ENCODE measurements around the gene PFKM. TPM values are rescaled to one million over a fixed set of nuclear protein-coding genes. Genes with fewer than 3 reads are reported as not detected.

The PFKM gene
- total RNA-seq, 1 donor from 2014 or later, result 132 TPM

GRCh38 chr12:48157889-48158370 lies 38.8 kb downstream of the PFKM start:
- Mint-ChIP-seq H3K9me3 (no peaks in the 10 kb centered on the region), H3K36me3 (ENCODE audit: low read depth) (no peaks in the 10 kb centered on the region), H3K4me1 (peaks cover 19% of the 10 kb centered on the region), H3K4me3 (peak overlapping the region; percentile 99), H3K27me3 (ENCODE audit: low read depth) (no peaks in the 10 kb centered on the region), H3K27ac (ENCODE audit: unreplicated experiment) (peak overlapping the region; percentile 85)
- peak; percentile 34 for TF ChIP-seq CTCF (conservative IDR thresholded peaks at IDR 0.05)
- no peak for DNase-seq (ENCODE audit: low read depth, low spot score)

DNA sequence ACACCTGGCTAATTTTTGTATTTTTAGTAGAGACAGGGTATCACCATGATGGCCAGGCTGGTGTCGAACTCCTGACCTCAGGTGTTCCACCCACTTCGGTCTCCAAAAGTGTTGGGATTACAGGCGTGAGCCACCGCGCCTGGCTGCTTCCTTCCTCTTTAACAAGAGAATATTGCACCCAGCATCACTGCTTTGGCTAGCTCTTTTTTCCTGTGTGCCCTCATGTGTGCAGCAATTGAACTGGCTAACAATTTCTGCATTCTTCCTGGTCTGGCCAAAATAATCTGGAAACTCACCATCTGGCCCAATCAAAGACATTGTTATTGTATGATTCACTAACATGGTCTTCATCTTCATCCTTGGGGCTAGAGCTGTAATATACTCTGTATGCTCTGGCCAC lies 40.9 kb downstream of the PFKM start:
- Mint-ChIP-seq H3K27ac (ENCODE audit: unreplicated experiment) (no peak overlapping the region), H3K4me1 (peaks cover 29% of the 10 kb centered on the region)
- TF ChIP-seq CTCF (conservative IDR thresholded peaks at IDR 0.05), result no peak

DNA sequence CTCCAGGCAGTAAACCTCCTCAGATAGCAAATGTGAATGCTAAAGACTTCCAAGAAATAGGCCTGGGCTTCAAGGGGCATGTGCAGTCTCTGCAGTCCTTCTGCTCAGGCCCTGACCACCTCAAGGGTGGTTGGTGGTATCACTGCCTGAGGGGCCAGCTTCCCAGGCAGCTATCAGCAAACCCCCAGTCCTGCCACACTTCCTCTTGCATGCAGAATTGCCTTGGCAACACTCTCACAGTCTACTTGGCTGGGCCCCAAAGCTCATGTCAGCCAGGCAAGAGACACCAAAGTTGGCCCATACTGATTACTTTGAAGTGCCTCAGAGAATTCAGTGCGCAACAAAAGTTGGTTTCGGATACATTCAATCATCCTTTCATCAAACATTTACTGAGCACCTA lies 41.6 kb downstream of the PFKM start:
- Mint-ChIP-seq H3K4me1 (peaks cover 30% of the 10 kb centered on the region), H3K36me3 (ENCODE audit: low read depth) (no peaks in the 10 kb centered on the region), H3K27ac (ENCODE audit: unreplicated experiment) (no peak overlapping the region), H3K4me3 (no peak overlapping the region), H3K27me3 (ENCODE audit: low read depth) (no peaks in the 10 kb centered on the region), H3K9me3 (no peaks in the 10 kb centered on the region)
- no peak for DNase-seq (ENCODE audit: low read depth, low spot score)
- no peak for TF ChIP-seq CTCF (conservative IDR thresholded peaks at IDR 0.05)

More for the DNA sequence above, 40.9 kb downstream of the PFKM start:
- Mint-ChIP-seq H3K9me3 (no peaks in the 10 kb centered on the region), H3K4me3 (no peak overlapping the region), H3K27me3 (ENCODE audit: low read depth) (no peaks in the 10 kb centered on the region), H3K36me3 (ENCODE audit: low read depth) (no peaks in the 10 kb centered on the region)
- DNase-seq (ENCODE audit: low read depth, low spot score), result no peak

- no peak overlapping the region for H3K4me3 Mint-ChIP-seq
- H3K9me3 Mint-ChIP-seq, result no peaks in the 10 kb centered on the region
- no peaks in the 10 kb centered on the region for H3K27me3 Mint-ChIP-seq (ENCODE audit: low read depth)
- peaks cover 12% of the 10 kb centered on the region for H3K4me1 Mint-ChIP-seq
- no peaks in the 10 kb centered on the region for H3K36me3 Mint-ChIP-seq (ENCODE audit: low read depth)
- no peak for TF ChIP-seq CTCF (conservative IDR thresholded peaks at IDR 0.05)
- no peak overlapping the region for H3K27ac Mint-ChIP-seq (ENCODE audit: unreplicated experiment)
- no peak for DNase-seq (ENCODE audit: low read depth, low spot score)
Measured at GRCh38 chr12:48163150-48163747, 44.1 kb downstream of the PFKM start.

- Mint-ChIP-seq H3K4me1 (peaks cover 12% of the 10 kb centered on the region), H3K27ac (ENCODE audit: unreplicated experiment) (no peak overlapping the region), H3K4me3 (no peak overlapping the region), H3K9me3 (no peaks in the 10 kb centered on the region), H3K27me3 (ENCODE audit: low read depth) (no peaks in the 10 kb centered on the region), H3K36me3 (ENCODE audit: low read depth) (no peaks in the 10 kb centered on the region)
- no peak for DNase-seq (ENCODE audit: low read depth, low spot score)
- no peak for TF ChIP-seq CTCF (conservative IDR thresholded peaks at IDR 0.05)
Measured at GRCh38 chr12:48164451-48164850, 45.3 kb downstream of the PFKM start.

All from neural crest cell (in vitro differentiated cells).